Activated CD4-positive, alpha-beta T cell treated with anti-CD3 and anti-CD28 coated beads, Interleukin-2, amount 50 U/mL, for 1 hour (primary cell): ENCODE data around the gene C1orf210.

Source experiments
- DNase-seq: peaks from one replicate; pipeline ENCODE4 v3.0.0-alpha.2; 2020

C1orf210 gene

GRCh38 chr1:43311521-43311920, 26.1 kb upstream of the C1orf210 start:
- DNase-seq, result no peak

DNA sequence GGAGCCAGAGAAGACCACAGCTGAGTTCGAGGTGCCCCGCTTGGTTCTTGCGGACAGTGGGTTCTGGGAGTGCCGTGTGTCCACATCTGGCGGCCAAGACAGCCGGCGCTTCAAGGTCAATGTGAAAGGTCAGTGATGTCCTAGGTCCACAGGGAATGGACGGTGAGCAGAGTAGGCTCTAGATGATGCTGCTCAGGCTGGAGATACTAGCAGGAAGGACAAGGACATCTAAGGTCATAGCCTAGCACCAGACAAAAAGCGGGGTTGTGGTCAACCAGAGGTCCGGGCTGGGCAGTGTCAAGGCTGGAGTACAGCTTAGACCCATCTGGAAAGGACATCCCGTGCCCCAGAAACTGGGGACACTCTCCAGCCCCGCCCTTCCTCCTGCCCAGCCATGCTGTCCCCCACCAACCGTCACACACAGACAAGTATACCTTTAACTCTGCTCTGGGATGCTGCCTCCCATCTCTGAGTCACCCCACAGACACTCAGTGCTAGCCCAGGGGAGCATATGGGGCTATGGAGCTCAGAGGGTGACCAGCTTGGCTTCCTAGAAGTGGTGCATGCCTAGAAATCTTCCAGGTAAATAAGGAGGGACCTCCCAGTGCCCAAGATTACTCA, 24.1 kb upstream of the C1orf210 start:
- no peak for DNase-seq

- no peak for DNase-seq
Measured at GRCh38 chr1:43308635-43309404, 23.4 kb upstream of the C1orf210 start.

DNA sequence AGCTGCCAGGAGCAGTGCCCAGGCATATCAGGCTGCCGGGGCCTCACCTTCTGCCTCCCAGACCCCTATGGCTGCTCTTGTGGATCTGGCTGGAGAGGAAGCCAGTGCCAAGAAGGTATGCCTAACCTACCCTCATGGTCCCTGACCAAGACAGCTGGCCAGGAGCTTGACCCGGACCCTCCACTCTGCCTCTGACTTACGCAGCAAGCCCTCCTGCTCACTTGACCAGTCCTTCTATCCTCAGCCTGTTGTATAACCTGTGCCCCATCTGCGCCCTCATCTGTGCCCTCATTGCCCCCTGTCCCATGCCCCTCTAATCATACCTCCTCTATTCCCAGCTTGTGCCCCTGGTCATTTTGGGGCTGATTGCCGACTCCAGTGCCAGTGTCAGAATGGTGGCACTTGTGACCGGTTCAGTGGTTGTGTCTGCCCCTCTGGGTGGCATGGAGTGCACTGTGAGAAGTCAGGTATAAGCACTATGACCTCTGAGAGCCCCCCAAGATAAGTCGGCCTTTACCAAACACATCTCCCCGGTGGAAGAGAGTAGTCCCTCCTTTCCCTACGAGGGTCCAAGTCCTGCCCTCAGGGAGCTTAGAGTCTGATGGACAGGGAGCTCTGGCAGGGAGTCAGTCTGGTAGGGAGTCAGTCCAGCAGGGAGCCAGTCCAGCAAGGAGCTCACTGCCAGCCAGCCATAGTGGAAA, 22.2 kb upstream of the C1orf210 start:
- DNase-seq, result no peak

- no peak for DNase-seq
Measured at GRCh38 chr1:43306688-43307457, 21.5 kb upstream of the C1orf210 start.

DNA sequence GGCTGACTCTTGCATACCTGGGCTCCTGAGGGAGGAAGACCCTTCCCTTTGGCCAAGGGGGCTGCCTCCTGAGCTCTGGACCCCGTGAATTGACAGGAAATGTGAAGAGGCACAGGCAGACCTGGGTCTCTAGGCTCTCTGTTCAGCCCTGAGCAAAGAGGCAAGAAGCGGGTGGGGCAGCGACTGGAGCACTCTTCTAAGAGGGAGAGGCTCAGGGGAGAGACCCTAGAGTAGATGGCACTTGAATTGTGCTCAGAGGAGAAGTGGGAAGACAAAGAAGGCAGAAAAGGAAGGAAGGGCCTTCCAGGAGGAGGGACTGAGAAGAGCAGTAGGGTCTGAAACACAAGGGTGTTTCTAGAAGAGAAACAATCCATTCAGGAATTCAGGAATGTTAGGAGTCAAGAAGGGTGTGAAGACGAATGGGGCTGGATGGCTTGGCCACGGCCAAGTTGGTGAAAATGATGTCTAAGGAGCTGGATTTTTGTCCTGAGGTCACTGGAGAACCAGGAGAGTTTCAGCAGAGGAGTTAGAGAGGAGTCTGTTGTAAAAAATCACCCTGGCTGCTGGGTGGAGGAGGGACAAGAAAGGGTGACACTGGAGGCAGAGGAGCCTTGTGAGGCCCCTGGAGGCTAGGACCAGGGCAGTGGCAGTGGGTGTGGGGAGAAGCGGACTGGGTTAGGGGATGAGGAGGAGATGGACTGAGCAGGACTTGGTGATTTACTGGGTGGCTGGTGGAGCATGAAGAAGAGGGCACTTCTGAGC, 20.7 kb upstream of the C1orf210 start:
- DNase-seq, result no peak

DNA sequence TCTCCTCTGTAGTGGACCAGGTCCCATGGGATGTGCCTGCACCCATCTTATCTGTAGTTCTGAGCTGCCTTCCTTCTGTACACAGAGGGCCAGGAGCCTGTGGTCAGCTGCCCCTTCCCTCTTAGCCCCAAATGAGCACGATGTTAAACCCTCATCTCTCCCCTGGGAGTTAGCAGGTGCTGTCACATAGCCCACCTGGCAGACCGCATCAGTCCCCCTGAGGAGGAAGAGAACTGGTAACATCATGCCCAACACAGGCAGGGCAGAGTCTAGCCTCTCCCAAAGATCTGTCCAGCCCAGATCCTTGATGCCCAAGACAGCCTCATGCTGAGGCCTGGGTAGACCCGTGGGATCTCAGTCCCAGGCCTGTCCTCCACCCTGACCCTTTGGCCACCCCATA, 20.1 kb upstream of the C1orf210 start:
- DNase-seq, result no peak

DNA sequence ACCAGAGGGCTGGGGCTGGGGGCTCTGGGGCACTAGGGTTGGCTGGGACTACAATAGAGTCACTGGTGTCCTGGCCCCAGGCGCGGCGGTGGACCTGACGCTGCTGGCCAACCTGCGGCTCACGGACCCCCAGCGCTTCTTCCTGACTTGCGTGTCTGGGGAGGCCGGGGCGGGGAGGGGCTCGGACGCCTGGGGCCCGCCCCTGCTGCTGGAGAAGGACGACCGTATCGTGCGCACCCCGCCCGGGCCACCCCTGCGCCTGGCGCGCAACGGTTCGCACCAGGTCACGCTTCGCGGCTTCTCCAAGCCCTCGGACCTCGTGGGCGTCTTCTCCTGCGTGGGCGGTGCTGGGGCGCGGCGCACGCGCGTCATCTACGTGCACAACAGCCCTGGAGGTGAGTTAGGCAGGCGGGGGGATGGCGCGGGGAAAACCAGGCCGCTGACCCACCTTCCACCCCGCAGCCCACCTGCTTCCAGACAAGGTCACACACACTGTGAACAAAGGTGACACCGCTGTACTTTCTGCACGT, 19.5 kb upstream of the C1orf210 start:
- no peak for DNase-seq

- no peak for DNase-seq
Measured at GRCh38 chr1:43304314-43304681, 18.9 kb upstream of the C1orf210 start.

DNA sequence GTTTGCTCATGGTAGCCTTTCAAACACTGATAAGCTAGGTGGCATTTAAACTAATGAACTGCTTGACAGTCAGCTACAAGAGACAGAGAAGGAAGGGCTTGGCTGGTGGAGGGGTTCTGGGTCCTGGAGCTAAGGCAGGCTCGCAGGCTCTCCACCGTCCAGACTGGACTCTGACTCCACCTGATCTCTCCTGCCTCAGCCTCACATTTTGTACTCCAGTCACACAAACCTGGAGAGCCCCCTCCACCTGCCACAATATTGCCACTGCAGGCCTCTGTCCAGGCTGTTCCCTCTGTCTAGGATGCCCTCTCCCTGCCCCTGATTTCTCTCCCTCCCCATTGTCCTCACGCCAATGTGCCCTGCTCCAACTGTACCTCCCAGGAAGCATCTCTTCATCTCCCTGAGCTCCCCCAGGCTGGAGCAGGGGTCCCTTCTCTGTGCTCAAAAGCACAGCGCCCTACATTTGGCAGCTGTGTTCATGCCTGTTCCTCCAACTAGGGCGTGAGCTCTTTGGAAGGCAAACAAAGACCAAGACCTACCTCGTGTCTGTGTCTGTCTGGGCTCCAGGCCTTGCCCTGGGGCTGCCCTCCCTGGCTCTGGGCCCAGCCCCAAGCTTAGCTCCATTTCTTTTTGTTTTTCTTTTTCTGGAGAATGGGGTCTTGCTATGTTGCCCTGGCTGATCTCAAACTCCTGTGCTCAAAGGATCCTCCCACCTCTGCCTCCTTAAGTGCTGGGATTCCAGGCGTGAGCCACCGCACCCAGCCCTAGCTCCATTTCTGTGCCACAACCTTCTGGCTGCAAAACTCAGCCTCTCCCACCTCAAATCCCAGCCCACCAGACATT, 18.3 kb upstream of the C1orf210 start:
- no peak for DNase-seq

DNA sequence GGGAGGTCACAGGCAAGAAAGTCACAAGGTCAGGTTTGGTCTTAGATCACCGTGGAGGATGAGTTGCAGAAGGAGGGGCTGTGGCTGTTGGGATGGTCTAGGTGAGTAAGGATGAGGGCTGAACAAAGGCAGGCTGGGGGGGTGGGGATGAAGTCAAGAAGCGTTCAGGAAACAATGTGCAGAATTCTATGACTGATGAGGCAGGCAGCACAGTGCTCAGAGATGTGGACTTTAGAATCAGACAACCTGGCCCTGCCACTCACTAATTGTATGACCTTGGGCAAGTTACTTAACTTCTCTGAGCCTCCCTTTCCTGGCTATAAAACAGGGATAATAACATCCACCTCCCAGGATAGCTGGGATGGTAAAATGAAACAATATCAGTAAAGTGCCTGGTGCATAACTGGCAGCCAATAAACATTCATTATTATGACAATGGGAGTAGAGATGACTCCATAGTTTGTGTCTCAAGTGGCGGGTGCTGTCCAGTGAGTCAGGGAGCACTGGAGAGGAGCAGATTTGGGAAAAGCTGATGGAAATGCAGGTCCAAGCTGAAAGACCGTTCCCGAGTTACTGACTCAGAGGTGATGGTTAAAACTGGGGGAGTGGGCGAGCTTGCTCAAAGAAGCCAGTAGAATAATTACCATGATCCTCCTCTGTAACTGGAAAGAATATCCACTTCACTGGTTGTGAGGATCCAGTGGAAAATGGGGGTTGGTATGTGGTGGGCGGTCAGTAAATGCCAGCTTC, 17.5 kb upstream of the C1orf210 start:
- DNase-seq, result no peak

DNA sequence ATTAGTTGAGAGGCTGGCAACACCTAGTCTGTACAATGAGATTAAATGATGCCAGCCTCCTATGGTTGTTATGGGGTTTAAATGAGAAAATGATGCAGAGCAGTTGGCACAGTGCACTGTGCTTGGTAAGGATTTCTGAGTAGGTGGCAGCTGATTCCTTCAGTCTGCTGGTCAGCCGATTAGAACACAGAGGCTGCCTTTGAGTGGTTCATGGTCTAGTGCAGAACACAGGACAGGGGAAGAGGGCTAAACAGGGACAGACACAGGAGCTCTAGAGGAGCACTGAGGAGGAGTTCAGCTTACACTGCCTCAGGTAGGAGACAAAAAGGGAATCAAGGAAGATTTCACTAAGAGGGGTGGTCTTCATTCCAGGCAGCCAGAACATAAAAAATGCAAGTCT, 16.8 kb upstream of the C1orf210 start:
- DNase-seq, result no peak

- no peak for DNase-seq
Measured at GRCh38 chr1:43300378-43301094, 15.2 kb upstream of the C1orf210 start, which contains the start of gene TIE1. Gene TIE1, plus strand, starts transcription at chr1:43300982. Its CDS starts 90 bp downstream, at chr1:43301072.

GRCh38 chr1:43299101-43299500, 13.7 kb upstream of the C1orf210 start:
- DNase-seq, result no peak

DNA sequence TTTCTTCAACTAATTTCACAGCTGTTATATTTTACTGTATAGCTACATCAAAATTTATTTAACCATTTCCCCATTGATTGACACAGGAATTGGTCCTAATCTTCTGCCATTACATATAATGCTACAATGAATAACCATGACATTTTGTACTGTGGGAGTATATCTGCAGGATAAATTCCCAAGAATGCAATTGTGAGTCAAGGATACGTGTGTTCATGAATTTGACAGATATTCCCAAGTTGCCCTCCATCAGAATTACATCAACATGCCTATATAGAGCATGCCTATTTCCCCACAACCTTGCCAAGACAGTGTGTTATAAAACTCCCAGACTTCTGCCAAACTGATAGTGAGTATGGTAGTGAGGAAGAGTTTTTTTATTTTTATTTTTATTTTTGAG, 12.7 kb upstream of the C1orf210 start:
- DNase-seq, result no peak

GRCh38 chr1:43296207-43296606, 10.8 kb upstream of the C1orf210 start:
- DNase-seq, result no peak

DNA sequence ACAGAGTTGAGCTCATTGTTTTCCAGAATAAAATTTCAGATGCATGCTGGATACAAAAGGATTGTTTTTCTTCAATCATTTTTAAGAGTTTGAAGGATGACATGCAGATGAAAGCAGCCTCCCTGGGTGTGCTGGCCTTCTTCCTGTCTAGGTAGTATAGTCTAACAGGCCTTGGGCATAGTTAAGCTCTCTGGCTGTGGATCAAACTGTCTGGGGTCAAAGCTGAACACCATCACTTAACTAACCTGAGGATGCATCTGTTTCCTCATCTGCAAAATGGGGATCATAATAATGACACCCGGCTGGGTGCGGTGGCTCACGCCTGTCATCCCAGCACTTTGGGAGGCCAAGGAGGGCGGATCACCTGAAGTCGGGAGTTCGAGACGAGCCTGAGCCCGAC, 9.4 kb upstream of the C1orf210 start:
- no peak for DNase-seq

GRCh38 chr1:43293896-43294760, 8.7 kb upstream of the C1orf210 start:
- DNase-seq, result no peak

DNA sequence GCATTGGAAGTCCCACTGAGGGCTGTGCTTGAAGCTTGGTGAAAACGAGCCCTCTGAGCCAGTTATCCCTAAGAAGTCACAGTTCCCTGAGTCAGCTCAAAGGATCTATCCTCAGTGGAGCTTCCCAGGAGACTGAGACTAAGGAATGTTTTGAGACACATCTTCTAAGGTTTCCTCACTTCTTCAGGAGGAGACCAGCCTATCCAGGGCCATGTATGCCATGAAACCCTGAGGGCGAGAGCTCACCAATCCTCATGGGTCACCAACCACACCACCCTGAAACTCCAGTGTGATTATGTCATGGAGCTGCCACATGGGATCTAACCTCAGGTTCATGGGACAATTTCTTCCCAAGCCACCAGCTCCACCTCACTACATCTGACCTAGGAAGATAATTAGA, 7.8 kb upstream of the C1orf210 start:
- no peak for DNase-seq
